Prostate gland (tissue), 2 donors: Measurements from ENCODE around the gene S100A2. TPM values are rescaled to one million over a fixed set of nuclear protein-coding genes. Genes with fewer than 3 reads are reported as not detected.
A peak's percentile ranks its signal among the peaks of the same experiment; 100 is the strongest.
"Not testable (repeated sequence)": the region's sequence is repeated elsewhere in the genome, so short reads cannot be mapped to it uniquely, and the experiment has no call there.

ENCODE experiments used
- DNase-seq: peaks from one replicate; pipeline ENCODE4 v3.0.0-alpha.2; 2019; ENCODE audit warnings: low spot score
- H3K27ac ChIP-seq, 2 donors: fragments of 200-600 bp; sonication (generic); 2 replicates each; pipeline ENCODE4 v1.5.1; 2017 to 2019
- H3K27me3 ChIP-seq: fragments of 200-600 bp; sonication (generic); replicated peaks from 2 replicates; pipeline ENCODE4 v1.5.1; 2019; ENCODE audit not compliant: insufficient read depth
- H3K36me3 ChIP-seq, 2 donors: fragments of 200-600 bp; sonication (generic); 1 replicate in 1 of 2; 2 replicates in 1 of 2; pipeline versions ENCODE4 v1.5.1 to v1.8.1; 2017 to 2019
- H3K4me1 ChIP-seq: fragments of 200-600 bp; sonication (generic); replicated peaks from 2 replicates; pipeline ENCODE4 v1.5.1; 2019
- H3K4me3 ChIP-seq, 2 donors: fragments of 200-600 bp; sonication (generic); 2 replicates each; pipeline ENCODE4 v1.5.1; 2017 to 2019
- H3K9me3 ChIP-seq: fragments of 200-600 bp; sonication (generic); 2 replicates; pipeline ENCODE4 v1.5.1; 2017
- CTCF ChIP-seq, 4 experiments: fragments of 200-600 bp in 2 of 4; fragments of 450-650 bp in 2 of 4; sonication (generic) in 2 of 4; IDR thresholded peaks; 1 replicate in 3 of 4; 2 replicates in 1 of 4; pipeline ENCODE4 v1.5.1; 2016 to 2019; ENCODE audit warnings: antibody characterized with exemption in 4 of 4, mild to moderate bottlenecking in 2 of 4, moderate library complexity in 2 of 4
- POLR2A ChIP-seq: fragments of 450-650 bp; IDR thresholded peaks from one replicate; pipeline ENCODE4 v1.6.1; 2016; ENCODE audit warnings: antibody characterized with exemption, mild to moderate bottlenecking
- POLR2AphosphoS5 ChIP-seq: sonication (generic); formaldehyde crosslinking; IDR thresholded peaks from one replicate; pipeline ENCODE4 v1.6.1; 2017; ENCODE audit warnings: antibody characterized with exemption
- WGBS: methylation state at CpG from one replicate; pipeline ENCODE4 v1.1.5; 2018; 5-methylcytosine and 5-hydroxymethylcytosine counted together
- intact Hi-C: fragments of 100-400 bp; cut with DNase I; formaldehyde crosslinking; loops from one replicate; pipeline ENCODE4 v1.14.2; 2022
- total RNA-seq, 2 donors: library from RNA; depleted of rRNA; stranded (reverse); fragments of >200 nt; gene quantifications; one replicate each; pipeline ENCODE4 v1.1.0, GENCODE V29; 2016

The S100A2 gene
- total RNA-seq, 2 donors from 2014 or later = 14.1 to 22.6 TPM

DNA sequence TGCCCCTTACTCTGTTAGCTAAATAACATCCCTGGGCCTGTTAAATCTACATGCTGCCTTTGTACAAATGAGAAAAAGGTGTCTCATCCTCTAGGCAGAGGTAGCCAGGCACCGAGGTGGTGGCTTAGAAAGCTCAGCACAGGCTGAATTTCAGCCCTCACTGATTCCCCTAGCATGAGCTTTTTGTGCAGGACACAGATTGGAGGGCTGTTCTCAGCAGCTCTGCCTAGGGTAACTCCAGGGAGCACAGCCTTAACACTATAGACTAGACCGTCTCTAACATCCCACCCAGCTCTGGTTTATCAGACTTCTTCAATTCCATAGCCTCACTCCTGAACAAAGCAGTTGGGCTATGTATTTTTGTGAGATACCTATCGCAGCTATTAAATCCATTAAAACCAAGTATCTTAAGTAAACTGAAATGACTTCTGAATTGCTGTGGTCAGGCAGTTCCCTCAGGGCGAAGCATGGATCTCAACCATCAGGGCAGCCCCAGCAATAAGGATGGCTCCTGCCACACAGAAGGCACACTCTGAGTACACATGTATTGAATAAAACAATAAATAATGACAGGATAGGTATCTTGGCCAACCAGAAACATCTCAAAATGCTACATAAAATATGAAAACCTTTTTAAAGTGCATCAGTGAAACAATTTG, 44.7 kb downstream of the S100A2 start:
- DNase-seq = no peak
- 57% methylated on average over 4 of the region's 4 CpGs for WGBS
- Histone ChIP-seq H3K4me3 (no peak overlapping the region), H3K27me3 (no peaks in the 10 kb centered on the region), H3K9me3 (no peaks in the 10 kb centered on the region), H3K27ac (no peak overlapping the region), H3K36me3 (no peaks in the 10 kb centered on the region), H3K4me1 (no peaks in the 10 kb centered on the region)
- intact Hi-C loops = no loop called here
- TF ChIP-seq POLR2A (no peak), POLR2AphosphoS5 (no peak), CTCF (IDR thresholded peaks at IDR 0.05) (no peak)

DNA sequence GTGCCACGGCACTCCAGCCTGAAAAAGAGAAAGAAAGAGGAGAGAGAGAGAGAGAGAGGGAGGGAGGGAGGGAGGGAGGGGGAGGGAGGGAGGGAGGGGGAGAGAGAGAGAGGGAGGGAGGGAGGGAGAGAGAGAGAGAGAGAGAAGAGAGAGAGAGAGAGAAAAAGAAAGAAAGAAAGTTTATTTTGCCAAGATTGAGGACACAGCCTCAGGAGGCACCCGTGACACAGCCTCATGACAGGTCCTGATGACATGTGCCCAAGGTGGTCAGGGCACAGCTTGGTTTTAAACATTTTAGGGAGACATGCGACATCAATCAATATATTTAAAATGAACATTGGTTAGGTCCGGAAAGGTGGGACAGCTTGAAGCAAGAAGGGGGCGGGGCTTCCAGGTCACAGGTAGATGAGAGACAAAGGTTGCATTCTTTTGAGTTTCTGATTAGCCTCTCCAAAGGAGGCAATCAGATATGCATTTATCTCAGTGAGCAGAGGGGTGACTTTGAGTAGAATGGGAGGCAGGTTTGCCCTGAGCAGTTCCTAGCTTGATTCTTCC, 45.4 kb downstream of the S100A2 start:
- H3K36me3 ChIP-seq, H3K4me1 ChIP-seq, H3K27me3 ChIP-seq, intact Hi-C loops, H3K4me3 ChIP-seq, H3K27ac ChIP-seq, H3K9me3 ChIP-seq, DNase-seq: not testable (repeated sequence)
- WGBS = 89% methylated on average over 5 of the region's 5 CpGs

- Histone ChIP-seq H3K27ac (no peak overlapping the region), H3K4me3 (no peak overlapping the region), H3K27me3 (no peaks in the 10 kb centered on the region), H3K9me3 (no peaks in the 10 kb centered on the region), H3K36me3 (no peaks in the 10 kb centered on the region), H3K4me1 (no peaks in the 10 kb centered on the region)
- intact Hi-C loops = loop anchor here (10.0 kb wide), 1 partner anchor 226 kb away; no protein-coding TSS in a partner anchor
- WGBS = 90% methylated on average over 3 of the region's 3 CpGs
- no peak for TF ChIP-seq CTCF (IDR thresholded peaks at IDR 0.05)
- no peak for TF ChIP-seq POLR2A
- no peak for TF ChIP-seq POLR2AphosphoS5
- DNase-seq = no peak
Measured at GRCh38 chr1:153519242-153519641, 46.4 kb downstream of the S100A2 start.

DNA sequence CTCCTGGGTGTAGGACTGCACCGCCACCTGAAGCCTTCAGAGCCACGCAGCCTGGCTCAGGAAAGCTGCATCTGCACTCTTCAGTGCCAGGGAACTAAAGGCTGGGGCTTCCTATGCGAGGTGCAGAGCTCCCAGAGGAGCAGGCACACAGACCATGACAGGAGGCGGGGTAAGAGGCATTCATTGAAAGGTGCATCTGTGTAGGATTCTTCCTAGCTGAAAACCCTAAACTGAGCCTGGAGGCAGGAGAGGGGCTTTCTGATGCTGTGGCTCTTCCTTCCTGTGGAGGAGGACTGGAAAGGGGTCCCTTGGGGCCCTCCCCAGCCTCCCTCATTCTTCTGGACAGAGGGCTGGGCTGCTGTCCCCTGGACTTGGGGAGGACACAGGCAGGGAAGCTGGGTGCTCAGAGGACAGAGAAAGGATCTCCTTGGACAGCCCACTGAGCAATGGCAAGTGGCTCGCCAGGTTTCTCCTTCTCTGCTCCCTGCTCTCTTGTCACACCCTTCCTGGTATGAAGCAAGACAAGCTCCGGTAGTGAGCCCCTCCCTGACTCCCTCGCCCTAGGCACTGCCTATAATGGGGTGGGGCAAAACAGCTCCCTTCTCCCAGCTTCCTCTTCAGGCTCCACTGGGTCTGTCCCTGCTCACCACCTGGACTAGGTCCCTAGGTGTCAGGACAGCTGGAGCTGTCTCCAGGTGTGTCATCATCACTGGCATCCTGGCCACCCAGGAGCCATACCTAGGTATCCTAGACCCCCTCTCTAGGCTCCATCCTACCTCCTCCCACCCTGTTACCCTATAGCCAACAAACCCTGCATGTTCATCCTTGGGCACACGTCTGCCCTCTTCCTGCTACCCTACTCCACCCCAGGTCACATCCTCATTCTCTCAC, 49.9 kb downstream of the S100A2 start:
- Histone ChIP-seq H3K27ac (no peak overlapping the region), H3K4me1 (no peaks in the 10 kb centered on the region), H3K4me3 (no peak overlapping the region), H3K27me3 (no peaks in the 10 kb centered on the region), H3K36me3 (no peaks in the 10 kb centered on the region), H3K9me3 (no peaks in the 10 kb centered on the region)
- intact Hi-C loops = loop anchor here (10.0 kb wide), 1 partner anchor 229 kb away; no protein-coding TSS in a partner anchor
- TF ChIP-seq POLR2A (peak; percentile 44), POLR2AphosphoS5 (peak; percentile 48), CTCF (IDR thresholded peaks at IDR 0.05) (no peak)
- WGBS = 47% methylated on average over 8 of the region's 8 CpGs
- DNase-seq = peak; percentile 65

- H3K27ac ChIP-seq = no peak overlapping the region
- intact Hi-C loops = loop anchor here (10.0 kb wide), 1 partner anchor 231 kb away; no protein-coding TSS in a partner anchor
- TF ChIP-seq POLR2A = no peak
- TF ChIP-seq POLR2AphosphoS5 = no peak
- TF ChIP-seq CTCF (IDR thresholded peaks at IDR 0.05) = no peak
- WGBS = 96% methylated on average over 7 of the region's 7 CpGs
- DNase-seq = no peak
- H3K27me3 ChIP-seq = no peaks in the 10 kb centered on the region
- H3K4me3 ChIP-seq = no peak overlapping the region
- no peaks in the 10 kb centered on the region for H3K9me3 ChIP-seq
- no peaks in the 10 kb centered on the region for H3K4me1 ChIP-seq
- H3K36me3 ChIP-seq = no peaks in the 10 kb centered on the region
Measured at GRCh38 chr1:153513666-153514065, 52.0 kb downstream of the S100A2 start.
